K562 (cell line): ENCODE results near the gene ANXA2. TPM values are rescaled to one million over a fixed set of nuclear protein-coding genes. Genes with fewer than 3 reads are reported as not detected.

Source experiments
- ATF3 ChIP-seq, 2 experiments: fragments of 450-650 bp in 1 of 2; sonication (generic) in 1 of 2; formaldehyde crosslinking in 1 of 2; IDR thresholded peaks in 1 of 2; conservative IDR thresholded peaks in 1 of 2; 2 replicates each; pipeline versions ENCODE4 v1.6.1 to v1.8.1; 2016 to 2023; ENCODE audit warnings: mild to moderate bottlenecking in 2 of 2, moderate library complexity in 2 of 2, inconsistent platforms in 1 of 2, missing genetic modification reagents in 1 of 2
- CHCHD3 ChIP-seq: fragments of 250-450 bp; sonication (Bioruptor Pico); IDR thresholded peaks from 2 replicates; pipeline ENCODE4 v2.1.2; 2022; ENCODE audit warnings: mild to moderate bottlenecking
- MITF ChIP-seq: IDR thresholded peaks from 2 replicates; pipeline ENCODE4 v1.6.1; 2014; ENCODE audit warnings: antibody characterized with exemption
- PKNOX1 ChIP-seq: fragments of 450-650 bp; IDR thresholded peaks from 2 replicates; pipeline ENCODE4 v1.6.1; 2016
- RAD21 ChIP-seq, 2 experiments: fragments of 250-450 bp in 1 of 2; fragments of 450-650 bp in 1 of 2; sonication (Bioruptor Pico) in 1 of 2; formaldehyde crosslinking in 1 of 2; IDR thresholded peaks in 1 of 2; conservative IDR thresholded peaks in 1 of 2; 2 replicates each; pipeline versions ENCODE4 v1.4.0 to v1.8.0; 2020 to 2022; ENCODE audit warnings: mild to moderate bottlenecking in 2 of 2, moderate library complexity in 1 of 2
- TCF15 ChIP-seq: fragments of 250-450 bp; sonication (Bioruptor Pico); IDR thresholded peaks from 2 replicates; pipeline ENCODE4 v1.8.0; 2022; ENCODE audit warnings: moderate library complexity, mild to moderate bottlenecking, inconsistent platforms
- WHSC1 ChIP-seq: IDR thresholded peaks from one replicate; pipeline ENCODE4 v1.6.1; 2012; ENCODE audit warnings: low read length, control low read depth, inconsistent platforms
- polyA plus RNA-seq, 8 experiments: library from polyadenylated mRNA; depleted of rRNA in 4 of 8; stranded (reverse) in 5 of 8; unstranded in 3 of 8; fragments of >200 nt; fragmentation: Nextera tagmentation in 2 of 8; fragmentation: Illumina TruSeq in 1 of 8; extraction: Ambion mirVana in 2 of 8; extraction: Trizol in 1 of 8; gene quantifications; 2 replicates each; pipeline versions ENCODE4 v1.2.1 to v1.2.3, GENCODE V29; 2011 to 2014; ENCODE audit warnings: inconsistent platforms in 1 of 8, missing spikeins in 1 of 8
- total RNA-seq, 7 experiments: library from RNA; depleted of rRNA in 6 of 7; stranded (reverse); fragments of >200 nt in 6 of 7; fragmentation: Illumina TruSeq in 2 of 7; extraction: Trizol in 2 of 7; gene quantifications; 2 replicates each; pipeline versions ENCODE4 v1.2.1 to v1.2.3, GENCODE V29; 2011 to 2021; ENCODE audit warnings: low replicate concordance in 1 of 7
- TF ChIP-seq, protein P1 (sequence below): fragments of 200-800 bp; sonication (Bioruptor generic); IDR thresholded peaks from 2 replicates; pipeline ENCODE4 v1.6.1; 2017; ENCODE audit warnings: missing genetic modification characterization, missing compliant biosample characterization

The ANXA2 gene
- total and polyA plus RNA-seq, 9 of the 15 experiments (the other 6 are each of a cell fraction or from before 2014, with no cell fraction given) = 301 to 1,102 (median 452) TPM

DNA sequence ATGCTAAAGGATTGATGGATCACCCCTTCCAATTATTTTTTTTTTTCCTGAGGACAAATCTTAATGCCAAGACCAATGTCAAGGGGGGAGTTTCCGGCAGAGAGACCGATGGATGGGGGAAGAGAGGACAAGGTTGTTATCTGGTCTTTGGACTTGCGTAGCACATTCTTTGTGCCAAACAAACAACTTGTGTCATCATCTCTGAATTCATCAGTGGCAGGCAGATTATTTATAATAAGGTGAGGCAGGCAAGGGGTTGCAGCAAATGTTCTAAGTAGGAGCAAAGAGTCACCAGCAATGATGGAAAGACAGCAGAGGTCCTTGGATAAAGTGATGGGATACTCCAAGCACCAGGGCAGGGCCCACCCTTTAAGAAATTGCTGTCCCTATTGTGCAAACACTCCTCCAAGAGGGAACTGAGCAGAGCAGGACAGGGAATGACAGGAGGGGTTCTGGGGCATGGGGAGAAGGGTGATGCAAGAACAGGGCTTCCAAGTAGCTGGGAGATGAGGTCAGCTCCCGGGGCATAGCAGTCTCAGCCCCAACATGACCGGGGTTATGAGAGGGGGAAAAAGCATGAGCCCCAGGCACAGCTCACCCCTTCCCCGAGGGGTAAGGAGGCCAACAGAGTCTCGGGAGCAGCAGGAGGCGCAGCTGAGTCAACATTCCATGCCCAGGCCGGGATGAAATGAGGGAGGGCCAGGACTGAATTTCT, 57.4 kb downstream of the ANXA2 start (continued):
- TF ChIP-seq, protein P1, sequence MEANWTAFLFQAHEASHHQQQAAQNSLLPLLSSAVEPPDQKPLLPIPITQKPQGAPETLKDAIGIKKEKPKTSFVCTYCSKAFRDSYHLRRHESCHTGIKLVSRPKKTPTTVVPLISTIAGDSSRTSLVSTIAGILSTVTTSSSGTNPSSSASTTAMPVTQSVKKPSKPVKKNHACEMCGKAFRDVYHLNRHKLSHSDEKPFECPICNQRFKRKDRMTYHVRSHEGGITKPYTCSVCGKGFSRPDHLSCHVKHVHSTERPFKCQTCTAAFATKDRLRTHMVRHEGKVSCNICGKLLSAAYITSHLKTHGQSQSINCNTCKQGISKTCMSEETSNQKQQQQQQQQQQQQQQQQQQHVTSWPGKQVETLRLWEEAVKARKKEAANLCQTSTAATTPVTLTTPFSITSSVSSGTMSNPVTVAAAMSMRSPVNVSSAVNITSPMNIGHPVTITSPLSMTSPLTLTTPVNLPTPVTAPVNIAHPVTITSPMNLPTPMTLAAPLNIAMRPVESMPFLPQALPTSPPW (CRISPR knock-in tag) = no peak
- TF ChIP-seq WHSC1 = no peak
- TF ChIP-seq CHCHD3 (CRISPR knock-in tag) = no peak
- TF ChIP-seq MITF = no peak
- TF ChIP-seq ATF3 (IDR thresholded peaks at IDR 0.05) = peak; percentile 55; the same call in 1 of the 2 replicates
- TF ChIP-seq ATF3 (CRISPR knock-in tag; conservative IDR thresholded peaks at IDR 0.05) = no peak
- TF ChIP-seq PKNOX1 = no peak
- no peak for TF ChIP-seq TCF15 (CRISPR knock-in tag)
- TF ChIP-seq RAD21 (CRISPR knock-in tag; conservative IDR thresholded peaks at IDR 0.05 in 1 of 2, IDR thresholded peaks at IDR 0.05 in 1 of 2) = peak in 1 of 2 experiments; percentile 53; a peak in 2 of 4 replicates
